Measurements from ENCODE around the gene ENTPD3. TPM values are rescaled to one million over a fixed set of nuclear protein-coding genes. Genes with fewer than 3 reads are reported as not detected.

Gene ENTPD3
- total and polyA plus RNA-seq, 2 of the 8 experiments (the other 6 are each of a cell fraction or from before 2014, with no cell fraction given): 0.60 to 1.0 TPM

- no peak for TF ChIP-seq CHD7 (IDR thresholded peaks at IDR 0.05; ENCODE audit: insufficient replicate concordance, low read length)
- TF ChIP-seq TBP (IDR thresholded peaks at IDR 0.05; ENCODE audit: low read depth, low read length): no peak
- no peak for TF ChIP-seq BACH1 (IDR thresholded peaks at IDR 0.05; ENCODE audit: low read length)
- no peak for TF ChIP-seq SIN3A (conservative IDR thresholded peaks at IDR 0.05 in 1 of 2, IDR thresholded peaks at IDR 0.05 in 1 of 2; ENCODE audit: low read depth in 1 of 2, low read length in 2 of 2)
- no peak for TF ChIP-seq MAX (IDR thresholded peaks at IDR 0.05)
- no peak for TF ChIP-seq YY1 (IDR thresholded peaks at IDR 0.05; ENCODE audit: low read depth, low read length)
- no peak for TF ChIP-seq RNF2 (IDR thresholded peaks at IDR 0.05; ENCODE audit: borderline replicate concordance, low read depth, low read length, missing control alignments, poor library complexity, severe bottlenecking)
- no peak for TF ChIP-seq JUN (IDR thresholded peaks at IDR 0.05; ENCODE audit: low read depth, low read length)
These were observed 66.9 kb downstream of the ENTPD3 start (continued) for GRCh38 chr3:40453933-40454332.
